Renal pelvis (tissue), 4 donors: ENCODE results near the gene PCDH9. TPM values are rescaled to one million over a fixed set of nuclear protein-coding genes. Genes with fewer than 3 reads are reported as not detected.

ENCODE experiments used
- DNase-seq: peaks from one replicate; pipeline ENCODE4 v3.0.0-alpha.2; 2013
- polyA plus RNA-seq, 3 donors: library from polyadenylated mRNA; unstranded; fragments of 120-200 nt; gene quantifications; one replicate each; pipeline ENCODE4 v1.2.1, GENCODE V29; 2013; ENCODE audit not compliant: insufficient read length in 3 of 3

The PCDH9 gene
- polyA plus RNA-seq, 3 donors = 13.7 to 14.1 (median 13.7) TPM

GRCh38 chr13:66477816-66478215 lies 752.3 kb downstream of the PCDH9 start:
- DNase-seq = no peak

DNA sequence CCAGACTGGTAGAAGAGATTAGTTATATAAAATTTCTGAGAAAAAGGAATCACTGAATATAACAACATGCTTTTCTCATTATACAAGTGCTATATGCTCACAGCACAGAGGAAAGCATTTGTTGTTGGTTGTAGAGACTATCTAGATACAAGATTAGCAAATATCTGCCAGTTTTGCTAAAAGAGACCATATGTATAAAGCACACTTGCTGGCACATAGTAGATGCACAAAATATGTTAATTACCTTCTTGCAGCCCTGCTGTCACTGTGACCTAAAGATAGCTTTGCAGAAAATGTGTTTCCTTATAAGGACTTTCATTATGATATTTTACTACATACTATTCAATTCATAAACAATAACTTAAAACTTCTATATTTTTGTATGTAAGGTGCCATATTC lies 755.1 kb downstream of the PCDH9 start:
- no peak for DNase-seq

- no peak for DNase-seq
Observed at GRCh38 chr13:66469745-66470144, 760.4 kb downstream of the PCDH9 start.

DNA sequence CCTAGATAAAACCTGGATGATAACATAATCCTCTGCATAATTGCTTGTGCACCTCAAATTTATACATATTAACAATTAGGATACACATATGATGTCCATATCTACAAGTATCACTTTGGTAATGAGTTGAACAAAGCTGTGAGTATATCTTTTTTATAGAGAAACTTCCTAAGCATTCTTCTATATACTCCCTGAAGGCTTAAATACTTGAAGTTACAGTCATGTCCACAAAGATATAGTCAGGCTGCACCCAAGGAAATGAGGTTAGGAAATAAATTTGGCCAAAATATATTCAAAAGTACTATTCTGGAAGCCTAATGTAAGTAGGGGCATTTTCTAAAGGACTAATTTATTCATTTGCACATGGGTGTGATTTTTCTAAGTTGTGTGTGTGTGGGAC lies 761.5 kb downstream of the PCDH9 start:
- DNase-seq = no peak

- no peak for DNase-seq
Observed at GRCh38 chr13:66462187-66462586, 767.9 kb downstream of the PCDH9 start.

- DNase-seq = no peak
Observed at GRCh38 chr13:66461021-66461420, 769.1 kb downstream of the PCDH9 start.

DNA sequence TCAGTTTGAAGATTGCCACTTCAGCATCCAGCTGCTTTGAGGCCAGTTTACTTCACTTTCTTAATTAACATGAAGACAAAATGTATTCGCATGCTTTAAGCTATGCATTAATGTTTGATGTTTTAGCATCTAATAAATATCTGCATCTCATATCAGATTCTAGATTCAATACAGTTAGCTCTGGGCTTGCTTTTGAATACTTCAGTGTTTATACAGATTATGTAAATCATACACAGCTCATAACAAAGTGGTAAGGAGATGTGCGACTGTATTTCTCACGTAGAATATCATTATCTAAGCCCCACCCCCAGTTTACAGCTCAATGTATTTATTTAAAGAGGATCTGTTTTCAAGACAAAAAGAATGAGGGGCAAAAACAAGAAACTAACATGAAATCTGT lies 770.5 kb downstream of the PCDH9 start:
- DNase-seq = no peak

- no peak for DNase-seq
Observed at GRCh38 chr13:66459143-66459542, 771.0 kb downstream of the PCDH9 start.

GRCh38 chr13:66446413-66446812 lies 783.7 kb downstream of the PCDH9 start:
- no peak for DNase-seq

- DNase-seq = no peak
Observed at GRCh38 chr13:66443926-66444325, 786.2 kb downstream of the PCDH9 start.

DNA sequence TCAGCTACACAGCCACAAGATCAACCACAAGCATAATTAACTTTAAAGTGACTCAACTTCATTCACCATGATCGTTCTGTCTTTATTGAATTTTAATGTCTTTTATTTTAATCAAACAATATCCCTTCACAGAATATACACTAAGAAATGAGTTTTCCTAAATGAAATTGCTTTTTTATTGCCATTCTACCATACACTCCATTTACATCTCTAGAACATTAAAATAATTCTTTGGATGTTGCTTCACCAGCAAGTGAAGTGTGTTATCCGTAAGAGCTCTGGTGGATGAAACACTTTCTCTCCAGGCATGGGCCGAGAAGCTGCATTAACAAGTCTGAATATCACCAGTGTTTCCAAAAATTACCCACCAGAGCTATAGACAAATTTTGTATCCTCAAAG lies 789.2 kb downstream of the PCDH9 start:
- DNase-seq = no peak

DNA sequence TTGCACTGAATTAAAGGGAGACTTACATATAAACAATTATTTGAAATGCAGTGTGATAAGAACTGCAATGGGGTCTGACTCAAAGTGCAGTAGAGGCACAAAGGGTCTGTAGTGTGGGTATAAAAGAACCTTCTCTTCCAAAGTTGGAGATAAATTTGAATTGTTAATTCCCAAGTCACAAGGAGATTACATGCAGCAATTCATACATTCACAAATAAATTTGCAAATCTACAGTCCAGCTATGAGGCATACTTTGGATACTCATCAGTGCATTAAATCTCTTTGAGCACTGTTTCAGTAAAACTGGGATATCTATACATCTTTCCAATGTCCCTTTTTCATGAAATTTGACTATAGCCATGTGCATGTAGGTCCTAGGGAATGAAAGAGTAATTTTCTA lies 799.4 kb downstream of the PCDH9 start:
- no peak for DNase-seq

GRCh38 chr13:66430269-66430668 lies 799.9 kb downstream of the PCDH9 start:
- no peak for DNase-seq

- DNase-seq = no peak
Observed at GRCh38 chr13:66429156-66429555, 801.0 kb downstream of the PCDH9 start.

DNA sequence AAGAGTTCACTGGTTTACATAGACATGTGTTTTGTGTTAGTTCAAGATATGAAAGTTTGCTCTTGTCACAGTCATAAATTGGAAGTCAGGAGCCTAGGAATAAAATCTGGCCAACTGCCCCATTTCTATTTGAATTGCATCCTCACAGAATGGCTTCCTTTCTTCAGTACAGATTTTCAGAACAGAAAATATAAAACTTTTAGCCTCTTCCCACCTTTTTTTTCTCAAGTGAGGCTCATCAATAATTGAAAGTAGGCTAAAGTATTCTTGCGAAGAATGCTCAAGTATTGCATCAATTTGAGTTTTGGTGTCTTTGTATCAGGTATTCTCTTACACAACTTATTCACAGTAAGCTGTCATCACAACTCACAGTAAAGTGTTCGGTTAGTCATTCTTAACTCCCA lies 802.7 kb downstream of the PCDH9 start:
- DNase-seq = no peak

DNA sequence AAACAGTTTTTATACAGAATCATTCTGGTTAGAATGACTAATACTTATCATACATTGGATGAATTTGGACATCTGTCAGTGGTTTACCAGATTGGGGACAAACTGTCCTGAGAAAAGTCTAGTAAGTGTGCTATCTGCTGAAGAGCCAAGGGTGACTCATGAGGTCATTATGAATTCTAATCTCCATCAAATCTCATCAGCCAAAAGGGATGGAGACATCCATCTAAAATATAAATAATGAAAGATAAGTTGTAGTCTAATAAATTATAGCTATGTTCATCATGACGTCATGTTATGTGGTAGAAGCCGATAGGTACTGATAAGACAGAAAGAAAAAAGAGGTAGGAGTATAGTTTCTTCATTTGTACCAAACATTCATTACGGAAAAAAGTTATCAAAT lies 804.4 kb downstream of the PCDH9 start:
- no peak for DNase-seq

- no peak for DNase-seq
Observed at GRCh38 chr13:66424422-66424821, 805.7 kb downstream of the PCDH9 start.

DNA sequence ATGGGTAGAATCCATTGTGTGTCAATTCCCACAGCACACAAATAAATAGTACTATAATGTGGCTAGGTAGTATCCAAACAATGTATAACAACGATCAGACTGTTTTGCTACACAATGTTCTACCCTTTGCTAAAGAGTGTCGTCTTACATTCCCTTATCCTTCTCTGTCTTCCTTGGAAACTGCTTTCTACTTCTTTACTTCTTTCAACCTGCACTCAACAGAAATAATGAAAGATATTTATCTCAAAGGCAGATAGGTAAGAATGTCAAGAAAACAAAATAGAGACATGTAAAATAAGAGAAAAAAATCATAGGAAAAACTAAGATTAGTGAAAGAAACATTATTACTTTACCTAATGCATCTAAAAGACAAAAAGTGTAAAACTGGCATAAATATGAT lies 814.7 kb downstream of the PCDH9 start:
- no peak for DNase-seq

DNA sequence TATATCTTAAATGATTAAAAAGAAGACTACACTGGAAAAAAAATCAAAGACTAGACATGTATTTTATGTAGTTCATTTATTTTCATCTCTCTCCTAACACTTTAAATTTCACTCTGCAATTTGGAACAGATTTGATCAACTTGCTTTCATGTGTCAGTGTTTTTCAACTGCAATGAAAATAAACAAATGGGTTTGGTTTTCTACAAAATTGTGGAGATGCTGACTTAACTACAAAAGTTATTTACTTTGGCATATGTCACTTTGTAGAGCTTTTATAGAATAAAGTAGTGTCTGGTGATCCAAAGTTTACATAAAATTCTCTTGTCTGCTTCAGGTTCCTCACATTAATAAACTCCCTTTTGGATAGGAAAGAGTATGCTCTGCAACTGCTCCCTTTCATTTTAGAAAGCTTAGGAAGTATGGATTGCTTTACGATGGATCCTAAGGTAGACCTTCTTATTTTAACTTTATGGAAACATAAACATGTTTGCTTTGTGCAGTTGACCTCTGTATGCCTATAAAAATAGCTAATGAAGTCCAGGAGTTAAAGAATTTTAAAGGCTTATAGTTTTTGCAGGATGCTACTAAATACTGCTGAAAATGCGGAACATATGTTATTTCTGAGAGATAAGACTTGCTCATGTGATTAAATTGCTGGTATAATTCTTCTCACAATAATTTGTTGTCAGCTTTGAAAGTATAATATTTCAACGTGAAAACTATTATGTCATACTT lies 815.9 kb downstream of the PCDH9 start:
- DNase-seq = peak; percentile 47

- DNase-seq = no peak
Observed at GRCh38 chr13:66410314-66410713, 819.8 kb downstream of the PCDH9 start.

DNA sequence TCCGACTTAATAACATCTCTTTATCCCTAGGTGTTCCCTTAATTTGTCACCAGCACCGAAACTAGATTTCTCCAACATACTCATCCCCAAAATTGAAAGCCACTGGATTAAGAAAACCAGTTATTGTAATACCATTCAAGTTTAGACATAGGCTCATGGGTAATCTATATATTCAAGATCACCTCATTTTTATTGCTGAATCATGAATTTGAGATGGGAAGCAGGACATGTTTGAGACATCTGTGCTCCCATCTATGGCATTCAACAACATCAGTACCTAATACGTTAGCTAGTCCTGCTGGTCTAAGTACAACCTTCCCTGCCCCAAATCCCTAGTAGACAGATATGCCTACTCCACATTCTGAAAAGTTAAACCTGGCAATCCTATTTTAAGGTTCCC lies 820.6 kb downstream of the PCDH9 start:
- DNase-seq = no peak

- no peak for DNase-seq
Observed at GRCh38 chr13:66407128-66407527, 823.0 kb downstream of the PCDH9 start.

GRCh38 chr13:66405908-66406802 lies 824.0 kb downstream of the PCDH9 start:
- no peak for DNase-seq
